ENCODE results near the gene COQ5.

The COQ5 gene

GRCh38 chr12:120485961-120486881 lies 42.7 kb downstream of the COQ5 start:
- Histone ChIP-seq H3K36me3 (no peaks in the 10 kb centered on the region), H3K27me3 (no peaks in the 10 kb centered on the region), H3K4me1 (ENCODE audit: control insufficient read depth in 1 of 2, insufficient read depth in 1 of 2, low read depth in 1 of 2, low read length in 1 of 2) (no peaks in the 10 kb centered on the region), H3K4me3 (ENCODE audit: low read depth in 1 of 2, low read length in 1 of 2) (no peak overlapping the region), H3K27ac (no peak overlapping the region), H3K9me3 (no peaks in the 10 kb centered on the region)
- TF ChIP-seq CTCF (IDR thresholded peaks at IDR 0.05), result no peak

GRCh38 chr12:120483621-120484020 lies 45.3 kb downstream of the COQ5 start:
- no peak overlapping the region for H3K27ac ChIP-seq
- H3K9me3 ChIP-seq, result no peaks in the 10 kb centered on the region
- H3K4me1 ChIP-seq (ENCODE audit: control insufficient read depth in 1 of 2, insufficient read depth in 1 of 2, low read depth in 1 of 2, low read length in 1 of 2), result no peaks in the 10 kb centered on the region
- no peaks in the 10 kb centered on the region for H3K27me3 ChIP-seq
- no peak for TF ChIP-seq CTCF (IDR thresholded peaks at IDR 0.05)
- H3K36me3 ChIP-seq, result no peaks in the 10 kb centered on the region
- no peak overlapping the region for H3K4me3 ChIP-seq (ENCODE audit: low read depth in 1 of 2, low read length in 1 of 2)

GRCh38 chr12:120481022-120481767 lies 47.8 kb downstream of the COQ5 start:
- no peaks in the 10 kb centered on the region for H3K4me1 ChIP-seq (ENCODE audit: control insufficient read depth in 1 of 2, insufficient read depth in 1 of 2, low read depth in 1 of 2, low read length in 1 of 2)
- no peak for TF ChIP-seq CTCF (IDR thresholded peaks at IDR 0.05)
- no peak overlapping the region for H3K4me3 ChIP-seq (ENCODE audit: low read depth in 1 of 2, low read length in 1 of 2)
- H3K27ac ChIP-seq, result no peak overlapping the region
- no peaks in the 10 kb centered on the region for H3K9me3 ChIP-seq
- no peaks in the 10 kb centered on the region for H3K36me3 ChIP-seq
- H3K27me3 ChIP-seq, result no peaks in the 10 kb centered on the region

- H3K9me3 ChIP-seq, result no peaks in the 10 kb centered on the region
- H3K36me3 ChIP-seq, result no peaks in the 10 kb centered on the region
- TF ChIP-seq CTCF (IDR thresholded peaks at IDR 0.05), result no peak
- H3K27ac ChIP-seq, result no peak overlapping the region
- no peaks in the 10 kb centered on the region for H3K27me3 ChIP-seq
- H3K4me3 ChIP-seq (ENCODE audit: low read depth in 1 of 2, low read length in 1 of 2), result no peak overlapping the region
- no peaks in the 10 kb centered on the region for H3K4me1 ChIP-seq (ENCODE audit: control insufficient read depth in 1 of 2, insufficient read depth in 1 of 2, low read depth in 1 of 2, low read length in 1 of 2)
Measured at GRCh38 chr12:120480211-120480610, 48.7 kb downstream of the COQ5 start.

- Histone ChIP-seq H3K4me3 (ENCODE audit: low read depth in 1 of 2, low read length in 1 of 2) (no peak overlapping the region), H3K4me1 (ENCODE audit: control insufficient read depth in 1 of 2, insufficient read depth in 1 of 2, low read depth in 1 of 2, low read length in 1 of 2) (no peaks in the 10 kb centered on the region), H3K27me3 (no peaks in the 10 kb centered on the region), H3K9me3 (no peaks in the 10 kb centered on the region), H3K27ac (no peak overlapping the region), H3K36me3 (no peaks in the 10 kb centered on the region)
- no peak for TF ChIP-seq CTCF (IDR thresholded peaks at IDR 0.05)
Measured at GRCh38 chr12:120479458-120479857, 49.5 kb downstream of the COQ5 start.
